HEK293 (cell line): Measurements from ENCODE around the gene PDE6B.
"Not testable (repeated sequence)": the region's sequence is repeated elsewhere in the genome, so short reads cannot be mapped to it uniquely, and the experiment has no call there.

Source experiments
- CTCF ChIA-PET: fragments of 350-600 bp; formaldehyde crosslinking; extraction: SDS; loops from one replicate; lab custom pipeline; 2021; ENCODE audit warnings: antibody characterized with exemption; lab: Yijun Ruan, JAX
- POLR2A ChIA-PET: fragments of 300-600 bp; formaldehyde crosslinking; extraction: SDS; loops from one replicate; lab custom pipeline; 2020; ENCODE audit warnings: antibody characterized with exemption, inconsistent platforms; lab: Yijun Ruan, JAX
- H3K27ac ChIP-seq: fragments of 200-500 bp; sonication (Bioruptor generic); 2 replicates; pipeline ENCODE4 v1.5.1; 2014; ENCODE audit warnings: low read depth, low read length, control low read depth, inconsistent platforms; ENCODE audit errors: extremely low read depth
- H3K36me3 ChIP-seq, 2 experiments: fragments of 200-500 bp in 1 of 2; sonication (Bioruptor generic) in 1 of 2; 1 replicate in 1 of 2; 2 replicates in 1 of 2; pipeline ENCODE4 v1.5.1; 2014 to 2017; ENCODE audit warnings: inconsistent platforms in 2 of 2, low read length in 2 of 2; ENCODE audit not compliant: control insufficient read depth in 2 of 2, insufficient read depth in 1 of 2
- H3K4me1 ChIP-seq: fragments of 200-500 bp; sonication (Bioruptor generic); 2 replicates; pipeline ENCODE4 v1.5.1; 2014; ENCODE audit warnings: mild to moderate bottlenecking, low read length, inconsistent platforms; ENCODE audit not compliant: control insufficient read depth, insufficient read depth
- H3K4me3 ChIP-seq: 2 replicates; pipeline ENCODE4 v1.5.1; 2011; ENCODE audit warnings: low read depth, mild to moderate bottlenecking, control low read depth, low read length, moderate library complexity
- H3K9me3 ChIP-seq: fragments of 200-500 bp; sonication (Bioruptor generic); 2 replicates; pipeline ENCODE4 v1.5.1; 2014; ENCODE audit warnings: low read depth, low read length, inconsistent platforms; ENCODE audit not compliant: control insufficient read depth, insufficient read depth
- HOXC10 ChIP-seq: sonication (generic); formaldehyde crosslinking; IDR thresholded peaks from 2 replicates; pipeline ENCODE4 v1.8.1; 2023; ENCODE audit warnings: mild to moderate bottlenecking, missing genetic modification reagents
- KLF9 ChIP-seq: fragments of 450-650 bp; formaldehyde crosslinking; IDR thresholded peaks from 2 replicates; pipeline ENCODE4 v1.5.1; 2016; ENCODE audit warnings: missing biosample characterization, missing genetic modification characterization, low read depth
- TRIM28 ChIP-seq: IDR thresholded peaks from 2 replicates; pipeline ENCODE4 v1.6.1; 2011; ENCODE audit warnings: low read length, control low read depth, borderline replicate concordance
- YY2 ChIP-seq: fragments of 450-650 bp; formaldehyde crosslinking; IDR thresholded peaks from 2 replicates; pipeline ENCODE4 v1.5.1; 2016; ENCODE audit warnings: missing biosample characterization, missing genetic modification characterization
- ZBTB11 ChIP-seq: fragments of 450-650 bp; formaldehyde crosslinking; conservative IDR thresholded peaks from 2 replicates; pipeline ENCODE4 v1.5.1; 2016; ENCODE audit warnings: low read depth, missing biosample characterization, missing genetic modification characterization
- ZEB2 ChIP-seq: fragments of 450-650 bp; formaldehyde crosslinking; IDR thresholded peaks from 2 replicates; pipeline ENCODE4 v1.5.1; 2016; ENCODE audit warnings: missing biosample characterization, missing genetic modification characterization
- ZFHX2 ChIP-seq: fragments of 450-650 bp; formaldehyde crosslinking; conservative IDR thresholded peaks from 2 replicates; pipeline ENCODE4 v1.5.1; 2016; ENCODE audit warnings: missing biosample characterization, missing genetic modification characterization
- ZNF133 ChIP-seq: fragments of 450-650 bp; formaldehyde crosslinking; IDR thresholded peaks from 2 replicates; pipeline ENCODE4 v1.5.1; 2016; ENCODE audit warnings: missing biosample characterization, missing genetic modification characterization
- ZNF140 ChIP-seq: fragments of 450-650 bp; formaldehyde crosslinking; IDR thresholded peaks from 2 replicates; pipeline ENCODE4 v1.5.1; 2016; ENCODE audit warnings: missing biosample characterization, missing genetic modification characterization
- ZNF146 ChIP-seq: fragments of 450-650 bp; formaldehyde crosslinking; IDR thresholded peaks from 2 replicates; pipeline ENCODE4 v1.5.1; 2016; ENCODE audit warnings: missing biosample characterization, missing genetic modification characterization
- ZNF157 ChIP-seq: fragments of 450-650 bp; formaldehyde crosslinking; IDR thresholded peaks from 2 replicates; pipeline ENCODE4 v1.5.1; 2016; ENCODE audit warnings: missing biosample characterization, missing genetic modification characterization
- ZNF202 ChIP-seq: fragments of 450-650 bp; formaldehyde crosslinking; IDR thresholded peaks from 2 replicates; pipeline ENCODE4 v1.5.1; 2016; ENCODE audit warnings: missing biosample characterization, missing genetic modification characterization, borderline replicate concordance
- ZNF48 ChIP-seq: fragments of 450-650 bp; formaldehyde crosslinking; IDR thresholded peaks from 2 replicates; pipeline ENCODE4 v1.5.1; 2016; ENCODE audit warnings: missing biosample characterization, missing genetic modification characterization
- ZNF514 ChIP-seq: fragments of 450-650 bp; formaldehyde crosslinking; IDR thresholded peaks from 2 replicates; pipeline ENCODE4 v1.5.1; 2016; ENCODE audit warnings: missing biosample characterization, missing genetic modification characterization
- ZNF585B ChIP-seq: fragments of 450-650 bp; formaldehyde crosslinking; IDR thresholded peaks from 2 replicates; pipeline ENCODE4 v1.5.1; 2016; ENCODE audit warnings: missing biosample characterization, missing genetic modification characterization
- ZNF610 ChIP-seq: fragments of 450-650 bp; formaldehyde crosslinking; IDR thresholded peaks from 2 replicates; pipeline ENCODE4 v1.5.1; 2016; ENCODE audit warnings: missing biosample characterization, missing genetic modification characterization, borderline replicate concordance
- ZNF621 ChIP-seq: fragments of 450-650 bp; formaldehyde crosslinking; IDR thresholded peaks from 2 replicates; pipeline ENCODE4 v1.5.1; 2017; ENCODE audit warnings: missing biosample characterization, missing genetic modification characterization
- ZNF624 ChIP-seq: fragments of 450-650 bp; formaldehyde crosslinking; IDR thresholded peaks from 2 replicates; pipeline ENCODE4 v1.5.1; 2017; ENCODE audit warnings: missing biosample characterization, missing genetic modification characterization
- ZNF664 ChIP-seq: fragments of 450-650 bp; formaldehyde crosslinking; IDR thresholded peaks from 2 replicates; pipeline ENCODE4 v1.5.1; 2016; ENCODE audit warnings: missing biosample characterization, missing genetic modification characterization
- ZSCAN16 ChIP-seq: fragments of 450-650 bp; formaldehyde crosslinking; IDR thresholded peaks from 2 replicates; pipeline ENCODE4 v1.5.1; 2016; ENCODE audit warnings: missing biosample characterization, missing genetic modification characterization
- TF ChIP-seq, protein P1 (sequence below): fragments of 450-650 bp; formaldehyde crosslinking; IDR thresholded peaks from 2 replicates; pipeline ENCODE4 v1.5.1; 2016; ENCODE audit warnings: missing biosample characterization, missing genetic modification characterization, borderline replicate concordance
- TF ChIP-seq, protein P2 (sequence below): IDR thresholded peaks from 2 replicates; pipeline ENCODE4 v1.6.1; 2011; ENCODE audit warnings: mild to moderate bottlenecking, low read depth, low read length, borderline replicate concordance

PDE6B gene

DNA sequence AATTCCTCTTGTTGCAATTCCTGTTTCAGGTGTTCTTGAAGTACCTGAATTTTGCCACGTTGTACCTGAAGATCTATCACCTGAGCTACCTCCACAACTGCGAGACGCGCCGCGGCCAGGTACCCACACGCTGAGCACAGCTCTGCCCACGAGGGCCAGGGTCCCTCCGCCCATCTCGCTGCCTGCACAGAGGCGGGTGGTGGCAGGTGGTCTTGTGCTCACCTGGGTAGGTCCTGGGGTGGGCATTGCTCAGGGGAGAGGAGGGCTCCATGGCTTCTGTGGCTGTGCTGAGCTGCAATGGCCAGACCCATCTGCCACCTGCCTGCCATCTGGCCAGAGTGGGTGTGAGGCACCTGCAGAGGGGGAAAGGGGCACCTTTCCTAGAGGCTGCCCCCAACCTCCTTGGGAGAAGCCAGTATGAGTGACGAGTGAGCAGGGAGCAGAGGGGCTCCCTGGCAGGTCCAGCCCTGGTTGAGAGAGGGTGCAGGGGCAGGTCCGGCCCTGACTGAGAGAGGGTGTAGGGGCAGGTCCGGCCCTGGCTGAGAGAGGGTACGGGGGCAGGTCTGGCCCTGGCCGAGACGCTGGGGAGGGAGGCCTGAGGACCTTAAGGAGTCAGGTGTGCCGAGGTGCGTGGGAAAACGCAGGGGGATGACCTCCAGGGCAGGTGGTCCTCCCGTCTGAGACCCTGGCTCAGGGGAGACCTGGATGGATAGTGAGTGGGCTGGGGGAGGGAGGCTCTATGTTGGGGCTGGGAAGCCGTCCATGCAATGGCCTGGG is 10.7 kb downstream of the PDE6B start:
- TF ChIP-seq ZNF140 (tag by site-specific recombination), result no peak
- H3K27ac ChIP-seq, result no peak overlapping the region
- no peaks in the 10 kb centered on the region for H3K4me1 ChIP-seq
- CTCF ChIA-PET, result no interaction called here
- no peaks in the 10 kb centered on the region for H3K9me3 ChIP-seq
- no peaks in the 10 kb centered on the region for H3K36me3 ChIP-seq
- POLR2A ChIA-PET, result no interaction called here
- no peak overlapping the region for H3K4me3 ChIP-seq

GRCh38 chr4:636628-637159 is 11.3 kb downstream of the PDE6B start:
- CTCF ChIA-PET, result no interaction called here

GRCh38 chr4:637536-638280 is 12.3 kb downstream of the PDE6B start:
- H3K9me3 ChIP-seq, result no peaks in the 10 kb centered on the region
- TF ChIP-seq ZFHX2 (no peak), ZNF133 (tag by site-specific recombination) (no peak), ZSCAN16 (tag by site-specific recombination) (no peak), ZNF585B (tag by site-specific recombination) (no peak)
- TF ChIP-seq, protein P1, sequence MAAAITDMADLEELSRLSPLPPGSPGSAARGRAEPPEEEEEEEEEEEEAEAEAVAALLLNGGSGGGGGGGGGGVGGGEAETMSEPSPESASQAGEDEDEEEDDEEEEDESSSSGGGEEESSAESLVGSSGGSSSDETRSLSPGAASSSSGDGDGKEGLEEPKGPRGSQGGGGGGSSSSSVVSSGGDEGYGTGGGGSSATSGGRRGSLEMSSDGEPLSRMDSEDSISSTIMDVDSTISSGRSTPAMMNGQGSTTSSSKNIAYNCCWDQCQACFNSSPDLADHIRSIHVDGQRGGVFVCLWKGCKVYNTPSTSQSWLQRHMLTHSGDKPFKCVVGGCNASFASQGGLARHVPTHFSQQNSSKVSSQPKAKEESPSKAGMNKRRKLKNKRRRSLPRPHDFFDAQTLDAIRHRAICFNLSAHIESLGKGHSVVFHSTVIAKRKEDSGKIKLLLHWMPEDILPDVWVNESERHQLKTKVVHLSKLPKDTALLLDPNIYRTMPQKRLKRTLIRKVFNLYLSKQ (tag by site-specific recombination), result no peak
- no peak overlapping the region for H3K4me3 ChIP-seq
- no peaks in the 10 kb centered on the region for H3K36me3 ChIP-seq
- no peaks in the 10 kb centered on the region for H3K4me1 ChIP-seq
- POLR2A ChIA-PET, result no interaction called here
- H3K27ac ChIP-seq, result no peak overlapping the region
- CTCF ChIA-PET, result no interaction called here

More at GRCh38 chr4:636628-637159, 11.3 kb downstream of the PDE6B start:
- TF ChIP-seq ZNF133 (tag by site-specific recombination) (no peak), HOXC10 (CRISPR knock-in tag) (no peak), ZBTB11 (tag by site-specific recombination) (no peak), ZNF48 (tag by site-specific recombination) (no peak), ZEB2 (tag by site-specific recombination) (no peak), ZNF202 (no peak), TRIM28 (no peak), KLF9 (no peak), ZNF146 (tag by site-specific recombination) (no peak), ZNF664 (tag by site-specific recombination) (no peak), ZNF624 (no peak), YY2 (tag by site-specific recombination) (no peak), ZNF621 (tag by site-specific recombination) (no peak), ZNF514 (tag by site-specific recombination) (no peak), ZNF610 (no peak), ZFHX2 (no peak), ZNF157 (no peak)
- TF ChIP-seq, protein P2, sequence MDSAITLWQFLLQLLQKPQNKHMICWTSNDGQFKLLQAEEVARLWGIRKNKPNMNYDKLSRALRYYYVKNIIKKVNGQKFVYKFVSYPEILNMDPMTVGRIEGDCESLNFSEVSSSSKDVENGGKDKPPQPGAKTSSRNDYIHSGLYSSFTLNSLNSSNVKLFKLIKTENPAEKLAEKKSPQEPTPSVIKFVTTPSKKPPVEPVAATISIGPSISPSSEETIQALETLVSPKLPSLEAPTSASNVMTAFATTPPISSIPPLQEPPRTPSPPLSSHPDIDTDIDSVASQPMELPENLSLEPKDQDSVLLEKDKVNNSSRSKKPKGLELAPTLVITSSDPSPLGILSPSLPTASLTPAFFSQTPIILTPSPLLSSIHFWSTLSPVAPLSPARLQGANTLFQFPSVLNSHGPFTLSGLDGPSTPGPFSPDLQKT, result no peak
- Histone ChIP-seq H3K36me3 (no peaks in the 10 kb centered on the region), H3K27ac (no peak overlapping the region), H3K9me3 (no peaks in the 10 kb centered on the region), H3K4me3 (no peak overlapping the region), H3K4me1 (no peaks in the 10 kb centered on the region)
- POLR2A ChIA-PET, result no interaction called here

GRCh38 chr4:642366-642765 is 17.0 kb downstream of the PDE6B start:
- POLR2A ChIA-PET, result interaction anchor here (0.6 kb wide), 1 partner anchor 304 kb away, joined by 4 read pairs; no protein-coding TSS in a partner anchor
- CTCF ChIA-PET, H3K27ac ChIP-seq, H3K4me1 ChIP-seq, H3K9me3 ChIP-seq, H3K4me3 ChIP-seq, H3K36me3 ChIP-seq: not testable (repeated sequence)
